ENCODE measurements around the gene ELAPOR2.
A peak's percentile ranks its signal among the peaks of the same experiment; 100 is the strongest.
"Not testable (repeated sequence)": the region's sequence is repeated elsewhere in the genome, so short reads cannot be mapped to it uniquely, and the experiment has no call there.

The ELAPOR2 gene

GRCh38 chr7:87059525-87060287 lies at the start of gene ELAPOR2:
Gene ELAPOR2, minus strand, starts transcription at chr7:87059654. Its CDS starts 141 bp downstream, at chr7:87059513.
- peak; percentile 87 for DNase-seq

GRCh38 chr7:87107949-87108776 lies 48.7 kb upstream of the ELAPOR2 start:
- no peak for DNase-seq

- no peak for DNase-seq
Observed at GRCh38 chr7:87106974-87107612, 47.6 kb upstream of the ELAPOR2 start.

GRCh38 chr7:87105401-87105800 lies 45.9 kb upstream of the ELAPOR2 start:
- DNase-seq, result no peak

- no peak for DNase-seq
Observed at GRCh38 chr7:87100326-87100725, 40.9 kb upstream of the ELAPOR2 start.

- DNase-seq, result not testable (repeated sequence)
Observed at GRCh38 chr7:87097375-87097774, 37.9 kb upstream of the ELAPOR2 start.

- no peak for DNase-seq
Observed at GRCh38 chr7:87094322-87094721, 34.9 kb upstream of the ELAPOR2 start.

- no peak for DNase-seq
Observed at GRCh38 chr7:87092568-87093091, 33.2 kb upstream of the ELAPOR2 start.

- DNase-seq, result no peak
Observed at GRCh38 chr7:87091487-87092066, 32.1 kb upstream of the ELAPOR2 start.

GRCh38 chr7:87083865-87084519 lies 24.5 kb upstream of the ELAPOR2 start:
- DNase-seq, result no peak

- no peak for DNase-seq
Observed at GRCh38 chr7:87082675-87083074, 23.2 kb upstream of the ELAPOR2 start.

GRCh38 chr7:87075671-87076404 lies 16.4 kb upstream of the ELAPOR2 start:
- no peak for DNase-seq

- no peak for DNase-seq
Observed at GRCh38 chr7:87067788-87068187, 8.3 kb upstream of the ELAPOR2 start.

GRCh38 chr7:87060288-87060537 lies 759 bp upstream of the ELAPOR2 start:
- no peak for DNase-seq

- no peak for DNase-seq
Observed at GRCh38 chr7:87058744-87059524, 520 bp downstream of the ELAPOR2 start.

- DNase-seq, result no peak
Observed at GRCh38 chr7:87057210-87057609, 2.2 kb downstream of the ELAPOR2 start.

- DNase-seq, result no peak
Observed at GRCh38 chr7:87056346-87056745, 3.1 kb downstream of the ELAPOR2 start.

- no peak for DNase-seq
Observed at GRCh38 chr7:87048839-87049238, 10.6 kb downstream of the ELAPOR2 start.

- DNase-seq, result no peak
Observed at GRCh38 chr7:87046456-87046855, 13.0 kb downstream of the ELAPOR2 start.

GRCh38 chr7:87044713-87045112 lies 14.7 kb downstream of the ELAPOR2 start:
- not testable (repeated sequence) for DNase-seq

GRCh38 chr7:87041586-87041985 lies 17.9 kb downstream of the ELAPOR2 start:
- DNase-seq, result not testable (repeated sequence)
